ENCODE data around the gene SCAND1.
"Not testable (repeated sequence)": the region's sequence is repeated elsewhere in the genome, so short reads cannot be mapped to it uniquely, and the experiment has no call there.

The SCAND1 gene

GRCh38 chr20:35954200-35954906, at the start of gene SCAND1:
SCAND1 (minus strand) TSS chr20:35954502; CDS start chr20:35954284, 218 bp downstream.
- ATAC-seq = peak; percentile 91 to 94

GRCh38 chr20:36004045-36004444, 49.7 kb upstream of the SCAND1 start:
- ATAC-seq = no peak

GRCh38 chr20:36002855-36003254, 48.6 kb upstream of the SCAND1 start:
- ATAC-seq = no peak

GRCh38 chr20:36001331-36001730, 47.0 kb upstream of the SCAND1 start:
- ATAC-seq = not testable (repeated sequence)

DNA sequence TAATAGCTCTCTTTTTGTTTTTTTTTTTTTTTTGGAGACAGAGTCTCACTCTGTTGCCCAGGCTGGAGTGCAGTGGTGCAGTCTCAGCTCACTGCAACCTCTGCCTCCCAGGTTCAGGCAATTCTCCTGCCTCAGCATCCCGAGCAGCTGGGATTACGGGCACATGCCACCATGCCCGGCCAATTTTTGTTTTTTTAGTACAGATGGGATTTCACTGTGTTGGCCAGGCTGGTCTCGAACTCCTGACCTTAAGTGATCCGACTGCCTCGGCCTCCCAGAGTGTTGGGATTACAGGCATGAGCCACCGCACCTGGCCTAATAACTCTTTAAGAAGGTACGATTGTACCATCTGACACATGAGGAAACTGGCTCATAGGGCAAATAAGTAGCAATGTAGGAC, 42.2 kb upstream of the SCAND1 start:
- ATAC-seq = not testable (repeated sequence)

DNA sequence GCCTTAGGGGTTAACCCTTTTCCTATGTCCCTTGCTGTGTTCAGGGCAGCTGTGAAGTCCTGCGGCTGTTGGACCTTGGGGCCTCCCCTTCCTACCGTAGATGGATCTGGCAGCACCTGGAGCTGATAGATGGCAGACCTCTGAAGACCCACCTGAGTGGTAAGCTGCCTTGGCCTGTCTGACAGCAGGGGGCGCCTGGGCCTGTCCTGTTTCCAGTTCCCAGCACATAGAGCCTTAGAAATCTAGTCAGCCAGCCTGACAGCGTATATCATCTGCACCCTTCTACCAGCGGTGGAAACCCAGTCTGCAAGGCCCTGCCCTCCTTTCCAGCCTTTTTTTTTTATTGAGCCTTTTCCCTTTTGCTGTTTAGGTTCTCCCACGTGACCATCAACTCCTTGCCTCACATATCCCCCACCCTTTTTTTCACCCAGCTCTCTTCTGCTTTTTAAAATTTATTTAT, 40.7 kb upstream of the SCAND1 start:
- peak; percentile 88 to 89 for ATAC-seq

DNA sequence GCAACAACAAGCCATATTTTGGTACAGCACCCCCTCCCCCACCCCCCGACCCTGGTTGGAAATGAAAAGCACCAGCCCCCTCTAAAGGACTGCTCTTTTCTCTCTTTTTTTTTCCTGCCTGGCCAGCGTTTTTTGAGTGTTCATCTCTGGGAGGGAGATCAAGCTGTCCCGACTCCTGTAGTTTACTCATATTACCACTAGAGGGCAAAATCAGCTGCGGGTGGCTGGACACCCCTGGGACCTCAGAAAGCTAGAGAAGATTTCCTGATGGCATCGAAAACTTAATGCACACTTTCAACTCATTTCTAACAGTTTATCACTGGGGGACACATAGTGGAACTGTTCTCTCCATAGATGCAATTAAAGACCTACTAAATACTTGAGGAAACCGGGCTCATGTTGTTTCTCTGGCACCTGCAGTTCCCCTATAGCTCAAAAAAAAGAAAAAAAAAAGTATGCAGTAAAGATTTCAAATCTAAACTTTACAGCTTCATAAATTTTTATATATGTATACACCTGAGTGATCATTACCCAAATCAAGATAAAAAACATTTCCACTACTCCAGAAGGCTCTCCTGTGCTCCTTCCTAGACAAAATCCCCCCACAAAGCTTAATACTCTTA, 38.5 kb upstream of the SCAND1 start:
- peak; percentile 78 to 80 for ATAC-seq

- ATAC-seq = no peak
Observed at GRCh38 chr20:35991142-35991771, 37.0 kb upstream of the SCAND1 start.

DNA sequence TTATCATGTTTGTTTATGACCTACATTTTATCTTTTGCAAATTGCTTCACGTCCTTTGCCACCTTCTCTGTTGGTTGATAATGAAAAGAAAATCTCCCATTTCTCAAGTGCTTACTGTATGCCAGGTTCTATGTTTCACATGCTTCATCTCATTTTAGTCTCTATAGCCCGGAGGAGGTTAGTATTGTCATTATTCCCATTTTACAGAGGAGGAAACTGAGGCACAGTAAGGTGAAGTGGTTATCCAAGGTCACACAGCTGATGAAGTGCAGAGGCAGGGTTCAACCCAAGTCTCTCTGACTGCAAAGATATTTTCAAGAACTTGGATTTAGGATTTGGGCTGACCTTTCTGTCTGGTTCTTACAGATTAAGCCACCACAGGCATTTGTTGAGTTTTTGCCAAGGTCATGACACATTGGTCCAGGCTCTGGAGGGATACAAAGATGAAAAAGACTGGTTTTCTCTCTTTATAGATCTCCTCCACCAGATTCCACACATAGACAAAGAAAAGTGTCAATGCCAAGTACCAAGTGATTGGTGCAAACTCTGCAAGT, 34.7 kb upstream of the SCAND1 start:
- ATAC-seq = no peak

GRCh38 chr20:35985806-35986205, 31.5 kb upstream of the SCAND1 start:
- ATAC-seq = no peak

- ATAC-seq = no peak
Observed at GRCh38 chr20:35984382-35984781, 30.1 kb upstream of the SCAND1 start.

GRCh38 chr20:35981969-35982368, 27.7 kb upstream of the SCAND1 start:
- no peak for ATAC-seq

DNA sequence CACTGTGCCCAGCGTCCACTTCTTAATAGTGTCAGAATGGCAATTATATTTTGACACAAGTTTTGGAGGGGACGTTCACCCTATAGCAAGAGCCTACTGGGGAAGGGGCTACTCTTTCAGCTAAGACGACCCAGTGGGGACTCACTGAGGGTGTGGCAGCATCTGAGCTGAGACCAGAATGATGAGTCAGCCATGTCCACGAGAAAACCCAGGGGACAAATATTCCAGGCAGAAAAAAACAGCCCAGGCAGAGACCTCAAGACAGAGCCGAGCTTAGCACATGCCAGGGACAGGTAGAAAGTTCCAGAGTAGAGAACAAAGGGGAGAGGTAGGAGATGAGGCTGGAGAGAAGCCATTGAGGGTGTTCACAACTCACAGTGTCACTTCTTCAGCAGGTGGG, 25.2 kb upstream of the SCAND1 start:
- no peak for ATAC-seq

- peak in 1 of 2 donors; percentile 24 for ATAC-seq
Observed at GRCh38 chr20:35978041-35978513, 23.8 kb upstream of the SCAND1 start.

DNA sequence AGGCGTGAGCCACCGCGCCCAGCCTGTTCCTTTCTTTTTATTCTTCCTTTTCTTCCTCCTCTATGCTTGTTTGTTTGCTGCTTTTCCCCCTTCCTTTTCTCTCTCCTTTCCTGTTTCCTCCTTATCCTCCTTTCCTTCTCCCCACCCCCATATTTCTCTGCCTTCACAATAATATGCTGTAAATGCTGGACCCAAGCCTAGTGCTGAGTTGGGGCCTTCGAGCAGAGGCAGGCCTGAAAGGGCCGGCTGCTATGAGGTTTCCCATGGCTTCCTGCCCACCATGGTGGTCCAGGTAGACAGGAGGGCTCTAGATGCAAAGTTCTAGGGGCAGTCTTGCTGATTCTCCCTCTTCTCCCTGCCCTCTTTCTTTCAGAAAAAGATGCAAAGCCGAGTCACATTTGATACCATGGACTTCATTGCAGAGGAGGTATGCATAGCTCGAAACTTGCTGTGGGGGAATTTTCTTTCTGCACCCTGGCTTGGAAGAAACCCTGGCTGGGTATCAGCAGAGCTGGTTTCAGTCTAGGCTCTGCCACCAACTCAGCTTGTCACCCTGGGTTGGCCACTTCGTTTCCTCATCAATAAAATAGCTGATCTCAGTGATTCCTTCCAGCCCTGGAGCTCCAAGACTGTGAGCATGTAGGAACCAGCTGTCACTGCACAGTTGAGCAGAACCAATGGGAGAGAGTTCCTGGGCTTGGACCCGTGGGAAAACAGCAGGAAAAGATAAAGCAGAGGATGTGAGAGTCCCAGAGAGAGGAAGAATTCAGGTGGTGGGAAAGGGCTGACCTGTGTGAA, 21.5 kb upstream of the SCAND1 start:
- ATAC-seq = no peak

GRCh38 chr20:35974256-35974655, 20.0 kb upstream of the SCAND1 start:
- ATAC-seq = no peak

- no peak for ATAC-seq
Observed at GRCh38 chr20:35972462-35972861, 18.2 kb upstream of the SCAND1 start.

DNA sequence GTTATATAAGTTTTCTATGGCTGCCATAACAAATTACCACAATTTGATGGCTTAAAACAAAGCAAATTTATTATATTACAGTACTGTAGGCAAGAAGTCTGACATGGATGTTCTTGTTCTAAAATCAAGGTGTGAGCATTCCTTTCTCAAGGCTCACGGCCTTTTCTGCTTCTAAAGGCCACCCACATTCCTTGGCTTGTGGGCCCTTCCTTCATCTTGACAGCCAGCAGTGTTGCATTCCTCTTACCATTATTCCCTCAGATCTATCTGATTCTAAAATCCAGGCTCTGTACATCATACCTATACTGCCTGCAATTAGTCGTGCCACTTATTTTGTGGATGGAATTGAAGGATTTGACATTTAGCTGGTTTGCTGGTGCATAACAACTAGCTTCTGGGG, 17.7 kb upstream of the SCAND1 start:
- ATAC-seq = no peak

DNA sequence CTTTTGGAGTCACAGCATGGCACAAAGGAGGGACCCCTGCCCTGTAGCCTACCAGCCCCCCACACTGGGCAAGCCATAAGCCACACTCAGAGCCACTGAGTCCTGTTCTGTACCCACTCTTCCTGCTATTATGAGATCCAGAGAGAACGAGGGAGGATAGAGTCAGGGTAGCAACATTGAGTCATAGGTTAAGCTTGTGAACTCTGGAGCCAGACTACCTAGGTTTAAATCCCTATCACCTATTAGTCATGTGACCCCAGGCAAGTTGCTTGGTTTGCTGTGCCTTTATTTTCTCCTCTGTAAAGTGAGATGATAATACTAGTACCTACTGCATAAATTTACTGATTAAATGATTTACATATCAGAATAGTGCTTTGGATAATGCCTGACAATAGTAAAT, 14.6 kb upstream of the SCAND1 start:
- ATAC-seq = no peak

DNA sequence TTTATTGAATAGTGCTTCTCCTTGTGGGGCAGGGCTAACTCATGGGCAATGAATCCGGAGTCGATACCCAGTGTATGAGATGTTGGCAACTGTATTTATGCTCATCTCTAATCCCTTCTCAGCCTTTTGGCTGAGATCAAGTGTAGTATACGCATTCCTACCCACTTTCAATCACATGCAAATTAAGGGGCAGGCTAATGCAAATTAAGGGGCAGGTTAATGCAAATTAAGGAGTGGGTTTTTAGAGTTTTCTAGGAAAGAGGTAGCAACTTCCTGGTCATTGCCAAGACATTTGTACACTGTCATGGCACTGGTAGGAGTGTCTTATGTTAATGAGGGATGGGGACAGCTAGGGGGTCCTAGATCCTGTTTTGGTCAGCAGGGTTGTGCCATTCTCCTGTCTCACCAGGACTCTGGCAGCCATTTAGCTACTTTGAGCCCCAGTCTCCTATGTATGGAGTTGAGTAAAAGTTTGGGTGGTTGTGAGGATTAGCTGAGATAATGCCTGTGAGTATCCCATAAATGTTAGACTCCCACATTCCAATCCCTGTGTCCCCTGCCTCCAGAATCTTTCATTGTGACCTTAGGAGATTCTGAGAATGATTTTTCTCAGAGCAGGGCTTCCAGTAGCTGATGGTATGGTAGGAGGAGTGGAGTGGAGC, 13.8 kb upstream of the SCAND1 start, which contains the start of gene CNBD2:
CNBD2 (plus strand) TSS at position 612 of the 662 bp plus-strand sequence. CDS start 173 bp downstream, outside the sequence.
- no peak for ATAC-seq

- ATAC-seq = no peak
Observed at GRCh38 chr20:35963878-35964277, 9.6 kb upstream of the SCAND1 start.

DNA sequence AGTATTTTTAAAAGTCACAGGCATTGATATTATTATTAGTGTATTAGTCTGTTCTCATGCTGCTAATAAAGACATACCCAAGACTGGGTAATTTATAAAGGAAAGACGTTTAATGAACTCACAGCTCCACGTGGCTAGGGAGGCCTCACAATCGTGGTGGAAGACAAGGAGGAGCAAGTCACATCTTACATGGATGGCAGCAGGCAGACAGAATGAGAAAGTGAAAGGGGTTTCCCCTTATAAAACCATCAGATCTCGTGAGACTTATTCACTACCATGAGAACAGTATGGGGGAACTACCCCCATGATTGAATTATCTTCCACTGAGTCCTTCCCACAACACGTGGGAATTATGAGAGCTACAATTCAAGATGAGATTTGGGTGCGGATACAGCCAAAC, 5.0 kb upstream of the SCAND1 start:
- ATAC-seq = not testable (repeated sequence)

Measured in activated CD4-positive, CD25-positive, alpha-beta regulatory T cell treated with anti-CD3 and anti-CD28 coated beads, Interleukin-2, amount 50 U/mL, for 24 hours (primary cell).